ENCODE measurements around the gene IL1RN. TPM values are rescaled to one million over a fixed set of nuclear protein-coding genes. Genes with fewer than 3 reads are reported as not detected.

IL1RN gene
- total and polyA plus RNA-seq, 3 donors from 2014 or later, result 3.2 to 18.4 (median 5.6) TPM

GRCh38 chr2:113088213-113088992, 39.0 kb upstream of the IL1RN start:
- intact Hi-C loops (cut with DNase I; ENCODE audit: low total_unique reads), result no loop called here
- no peak for TF ChIP-seq CTCF (IDR thresholded peaks at IDR 0.05)

GRCh38 chr2:113089916-113090315, 37.5 kb upstream of the IL1RN start:
- Histone ChIP-seq H3K4me3 (no peak overlapping the region), H3K27me3 (no peaks in the 10 kb centered on the region), H3K36me3 (ENCODE audit: low read depth, missing control alignments) (no peaks in the 10 kb centered on the region), H3K27ac (no peak overlapping the region), H3K9me3 (no peaks in the 10 kb centered on the region), H3K4me1 (no peaks in the 10 kb centered on the region)
- intact Hi-C loops (cut with DNase I; ENCODE audit: low total_unique reads), result no loop called here
- no peak for TF ChIP-seq CTCF (IDR thresholded peaks at IDR 0.05)
- no peak for DNase-seq

More at GRCh38 chr2:113088213-113088992, 39.0 kb upstream of the IL1RN start:
- Histone ChIP-seq H3K9me3 (no peaks in the 10 kb centered on the region), H3K4me3 (no peak overlapping the region), H3K27ac (no peak overlapping the region), H3K27me3 (no peaks in the 10 kb centered on the region), H3K4me1 (no peaks in the 10 kb centered on the region), H3K36me3 (ENCODE audit: low read depth, missing control alignments) (no peaks in the 10 kb centered on the region)
- no peak for DNase-seq

- H3K9me3 ChIP-seq, result no peaks in the 10 kb centered on the region
- intact Hi-C loops (cut with DNase I; ENCODE audit: low total_unique reads), result no loop called here
- no peak overlapping the region for H3K27ac ChIP-seq
- H3K4me1 ChIP-seq, result no peaks in the 10 kb centered on the region
- WGBS, 2 donors, result 77 to 79% methylated on average over 4 of the region's 4 CpGs
- H3K36me3 ChIP-seq (ENCODE audit: low read depth, missing control alignments), result no peaks in the 10 kb centered on the region
- H3K27me3 ChIP-seq, result no peaks in the 10 kb centered on the region
- H3K4me3 ChIP-seq, result no peak overlapping the region
- TF ChIP-seq POLR2A (IDR thresholded peaks at IDR 0.05), result no peak
- no peak for TF ChIP-seq CTCF (IDR thresholded peaks at IDR 0.05)
- DNase-seq, result no peak
Observed at GRCh38 chr2:113091231-113091896, 36.0 kb upstream of the IL1RN start.

- no peak for DNase-seq
- Histone ChIP-seq H3K4me1 (no peaks in the 10 kb centered on the region), H3K9me3 (no peaks in the 10 kb centered on the region), H3K27me3 (no peaks in the 10 kb centered on the region), H3K27ac (no peak overlapping the region), H3K36me3 (ENCODE audit: low read depth, missing control alignments) (no peaks in the 10 kb centered on the region), H3K4me3 (no peak overlapping the region)
- intact Hi-C loops (cut with DNase I; ENCODE audit: low total_unique reads), result no loop called here
- TF ChIP-seq CTCF (IDR thresholded peaks at IDR 0.05) (no peak), POLR2A (IDR thresholded peaks at IDR 0.05) (no peak)
- WGBS, 2 donors, result 92 to 93% methylated on average over 5 of the region's 5 CpGs
Observed at GRCh38 chr2:113092864-113093612, 34.4 kb upstream of the IL1RN start.

All from testis (tissue), 3 donors.